Loucy (cell line): ENCODE results near the gene RANBP3.

Experiments used
- H2AFZ ChIP-seq: fragments of 200-600 bp; sonication (generic); 2 replicates; pipeline ENCODE4 v1.6.0; 2016; ENCODE audit warnings: antibody characterized with exemption, mild to moderate bottlenecking, low read length, moderate library complexity
- H3F3A ChIP-seq: fragments of 200-600 bp; 2 replicates; pipeline ENCODE4 v1.6.0; 2016; ENCODE audit warnings: antibody characterized with exemption, low read depth, mild to moderate bottlenecking
- H3K27me3 ChIP-seq: fragments of 200-600 bp; sonication (generic); 2 replicates; pipeline ENCODE4 v1.6.1; 2014; ENCODE audit warnings: low read length, mild to moderate bottlenecking; ENCODE audit not compliant: insufficient read depth, poor library complexity, severe bottlenecking
- H3K36me3 ChIP-seq: fragments of 200-600 bp; sonication (generic); 2 replicates; pipeline ENCODE4 v1.6.1; 2016; ENCODE audit warnings: low read length; ENCODE audit not compliant: insufficient read depth
- H3K4me1 ChIP-seq: fragments of 200-600 bp; sonication (generic); 2 replicates; pipeline ENCODE4 v1.5.1; 2014; ENCODE audit warnings: low read length, mild to moderate bottlenecking; ENCODE audit not compliant: insufficient read depth, poor library complexity, severe bottlenecking
- H3K4me2 ChIP-seq: fragments of 200-600 bp; sonication (generic); 2 replicates; pipeline ENCODE4 v1.6.0; 2014; ENCODE audit warnings: antibody characterized with exemption, low read length, low read depth, mild to moderate bottlenecking; ENCODE audit not compliant: poor library complexity, severe bottlenecking
- H3K4me3 ChIP-seq: fragments of 200-600 bp; sonication (generic); 2 replicates; pipeline ENCODE4 v1.5.1; 2014; ENCODE audit warnings: low read length, mild to moderate bottlenecking, mixed read lengths; ENCODE audit not compliant: poor library complexity, severe bottlenecking
- H3K79me2 ChIP-seq: fragments of 200-600 bp; sonication (generic); 2 replicates; pipeline ENCODE4 v1.6.1; 2014; ENCODE audit warnings: low read length; ENCODE audit not compliant: insufficient read depth
- H3K9ac ChIP-seq: fragments of 200-600 bp; sonication (generic); 2 replicates; pipeline ENCODE4 v1.6.0; 2014; ENCODE audit warnings: mild to moderate bottlenecking, low read depth, low read length, moderate library complexity; ENCODE audit not compliant: poor library complexity, severe bottlenecking
- H3K9me2 ChIP-seq: fragments of 200-600 bp; sonication (generic); replicated peaks from 2 replicates; pipeline ENCODE4 v1.6.1; 2016; ENCODE audit warnings: low read depth, low read length, mixed read lengths
- H3K9me3 ChIP-seq: fragments of 200-600 bp; sonication (generic); 2 replicates; pipeline ENCODE4 v1.6.1; 2014; ENCODE audit warnings: mild to moderate bottlenecking, antibody characterized with exemption, low read length, low read depth; ENCODE audit not compliant: insufficient read depth
- H4K20me1 ChIP-seq: fragments of 200-600 bp; sonication (generic); 2 replicates; pipeline ENCODE4 v1.6.0; 2014; ENCODE audit warnings: antibody characterized with exemption, low read length, mild to moderate bottlenecking; ENCODE audit not compliant: insufficient read depth, poor library complexity, severe bottlenecking
- CTCF ChIP-seq: fragments of 200-600 bp; sonication (generic); conservative IDR thresholded peaks from 2 replicates; pipeline ENCODE4 v1.5.1; 2014; ENCODE audit warnings: mild to moderate bottlenecking, antibody characterized with exemption, low read length
- EZH2phosphoT487 ChIP-seq: fragments of 200-600 bp; IDR thresholded peaks from 2 replicates; pipeline ENCODE4 v1.6.1; 2018; ENCODE audit warnings: antibody characterized with exemption, mild to moderate bottlenecking, moderate library complexity, borderline replicate concordance

Gene RANBP3

GRCh38 chr19:5958074-5958850 lies 19.7 kb downstream of the RANBP3 start:
- Histone ChIP-seq H3K4me3 (no peak overlapping the region), H2AFZ (no peak overlapping the region)

DNA sequence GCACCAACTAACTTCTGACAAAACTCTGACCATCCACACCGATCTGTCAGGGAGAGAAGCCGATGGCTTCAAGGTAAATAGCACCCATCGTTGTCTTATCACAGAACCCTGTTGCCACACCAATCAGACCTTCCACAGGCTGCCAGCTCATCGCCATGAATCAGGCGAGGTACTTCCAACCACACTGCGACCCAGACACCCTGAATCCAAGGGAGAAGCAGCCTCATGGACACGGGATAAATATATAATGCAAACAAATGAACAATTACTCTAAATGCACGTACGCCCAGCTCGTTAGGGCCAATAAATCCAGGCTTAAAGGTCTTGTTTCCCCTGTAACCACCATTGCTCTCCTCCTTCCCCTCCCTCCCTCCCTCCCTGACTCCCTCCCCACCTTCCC lies 20.8 kb downstream of the RANBP3 start:
- H3K9me3 ChIP-seq: no peaks in the 10 kb centered on the region
- peaks cover 89% of the 10 kb centered on the region for H4K20me1 ChIP-seq
- H3K9ac ChIP-seq: no peak overlapping the region
- no peak overlapping the region for H2AFZ ChIP-seq
- peaks cover 99% of the 10 kb centered on the region for H3K79me2 ChIP-seq
- H3K36me3 ChIP-seq: no peaks in the 10 kb centered on the region
- H3K4me2 ChIP-seq: no peak overlapping the region
- no peak for TF ChIP-seq EZH2phosphoT487
- TF ChIP-seq CTCF: no peak
- H3K4me3 ChIP-seq: no peak overlapping the region
- H3K27me3 ChIP-seq: no peaks in the 10 kb centered on the region
- no peaks in the 10 kb centered on the region for H3K9me2 ChIP-seq
- no peaks in the 10 kb centered on the region for H3F3A ChIP-seq
- H3K4me1 ChIP-seq: peaks cover 21% of the 10 kb centered on the region

More at GRCh38 chr19:5958074-5958850, 19.7 kb downstream of the RANBP3 start:
- Histone ChIP-seq H3K9ac (no peak overlapping the region), H3K27me3 (no peaks in the 10 kb centered on the region), H3K4me1 (peaks cover 26% of the 10 kb centered on the region), H3K36me3 (no peaks in the 10 kb centered on the region), H4K20me1 (peaks cover 89% of the 10 kb centered on the region), H3K9me2 (no peaks in the 10 kb centered on the region), H3F3A (no peaks in the 10 kb centered on the region), H3K4me2 (no peak overlapping the region), H3K9me3 (no peaks in the 10 kb centered on the region), H3K79me2 (peaks cover 99% of the 10 kb centered on the region)
- TF ChIP-seq CTCF: no peak
- TF ChIP-seq EZH2phosphoT487: no peak

DNA sequence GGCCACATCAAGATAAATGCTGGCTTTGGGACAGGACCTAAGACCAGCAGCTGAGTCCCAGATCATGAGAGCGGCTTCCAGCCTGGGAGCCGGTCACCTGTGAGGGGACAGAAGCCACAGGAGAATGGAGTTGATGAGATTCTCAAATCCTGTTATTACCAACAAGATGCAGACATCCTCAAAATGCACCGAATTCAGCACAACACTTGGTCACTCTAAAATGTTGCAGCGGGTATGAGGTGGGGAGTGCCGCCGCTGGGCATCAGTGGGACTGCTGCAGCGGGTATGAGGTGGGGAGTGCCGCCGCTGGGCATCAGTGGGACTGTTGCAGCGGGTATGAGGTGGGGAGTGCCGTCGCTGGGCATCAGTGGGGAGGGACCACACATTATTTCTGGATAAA lies 21.2 kb downstream of the RANBP3 start:
- H3K4me2 ChIP-seq: no peak overlapping the region
- no peaks in the 10 kb centered on the region for H3K9me2 ChIP-seq
- H3K4me3 ChIP-seq: no peak overlapping the region
- H3K4me1 ChIP-seq: peaks cover 21% of the 10 kb centered on the region
- peaks cover 99% of the 10 kb centered on the region for H3K79me2 ChIP-seq
- H3K27me3 ChIP-seq: no peaks in the 10 kb centered on the region
- TF ChIP-seq EZH2phosphoT487 (no peak), CTCF (no peak)
- H3K9me3 ChIP-seq: no peaks in the 10 kb centered on the region
- peaks cover 89% of the 10 kb centered on the region for H4K20me1 ChIP-seq
- no peak overlapping the region for H3K9ac ChIP-seq
- no peaks in the 10 kb centered on the region for H3K36me3 ChIP-seq
- H2AFZ ChIP-seq: no peak overlapping the region
- no peaks in the 10 kb centered on the region for H3F3A ChIP-seq
